Measurements from ENCODE around the gene MACROD2.

- no peak for TF ChIP-seq POLR2AphosphoS5 (IDR thresholded peaks at IDR 0.05)
- no peak for TF ChIP-seq CTCF (IDR thresholded peaks at IDR 0.05)
- TF ChIP-seq EP300 (IDR thresholded peaks at IDR 0.05), result no peak
- TF ChIP-seq POLR2A (IDR thresholded peaks at IDR 0.05), result no peak
Measured at GRCh38 chr20:14853079-14853478, 857.8 kb downstream of the MACROD2 start.

Measured in suprapubic skin (tissue), 4 donors.